EH (cell line): ENCODE data around the gene GRIK2.

Experiments used
- DNase-seq: peaks from one replicate; pipeline ENCODE4 v3.0.0-alpha.2; 2015; ENCODE audit warnings: low read depth

GRIK2 gene

GRCh38 chr6:101784094-101784493 is 390.6 kb downstream of the GRIK2 start:
- no peak for DNase-seq

DNA sequence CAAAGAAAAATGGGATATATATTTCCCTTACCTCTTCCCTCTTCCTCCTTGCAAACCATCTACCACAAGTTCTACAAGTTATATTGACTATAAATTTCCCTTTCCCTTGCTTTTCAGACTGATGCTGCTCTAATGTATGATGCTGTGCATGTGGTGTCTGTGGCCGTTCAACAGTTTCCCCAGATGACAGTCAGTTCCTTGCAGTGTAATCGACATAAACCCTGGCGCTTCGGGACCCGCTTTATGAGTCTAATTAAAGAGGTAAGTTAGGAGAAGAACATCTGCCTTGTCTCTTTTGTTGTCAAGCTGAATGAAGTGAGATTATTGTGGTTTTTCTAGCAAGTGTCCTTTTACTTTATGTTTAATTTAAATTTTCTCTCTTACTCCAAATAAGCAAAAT is 406.0 kb downstream of the GRIK2 start:
- DNase-seq, result no peak

GRCh38 chr6:101800598-101800997 is 407.1 kb downstream of the GRIK2 start:
- no peak for DNase-seq

- peak; percentile 57 for DNase-seq
Measured at GRCh38 chr6:101803136-101803535, 409.6 kb downstream of the GRIK2 start.

GRCh38 chr6:101806241-101806640 is 412.7 kb downstream of the GRIK2 start:
- DNase-seq, result peak; percentile 93

DNA sequence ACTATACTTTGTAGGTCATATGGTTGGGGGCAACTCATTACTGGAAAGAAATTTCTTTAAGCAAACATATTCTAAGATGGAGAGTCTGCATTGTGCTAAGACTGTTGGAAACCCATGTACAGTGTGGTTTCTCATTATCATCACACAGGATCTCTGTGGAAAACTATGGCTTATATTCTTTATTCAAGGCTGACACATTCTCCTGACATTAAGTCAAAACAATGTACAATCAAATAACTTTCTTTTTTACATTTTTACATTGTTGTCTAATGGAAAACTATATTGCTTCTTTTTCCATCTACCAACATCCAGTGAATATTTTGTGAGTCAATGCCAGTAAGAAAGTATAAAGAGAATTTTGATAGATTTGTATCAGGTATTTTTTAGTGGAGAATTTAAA is 417.6 kb downstream of the GRIK2 start:
- peak; percentile 13 for DNase-seq

DNA sequence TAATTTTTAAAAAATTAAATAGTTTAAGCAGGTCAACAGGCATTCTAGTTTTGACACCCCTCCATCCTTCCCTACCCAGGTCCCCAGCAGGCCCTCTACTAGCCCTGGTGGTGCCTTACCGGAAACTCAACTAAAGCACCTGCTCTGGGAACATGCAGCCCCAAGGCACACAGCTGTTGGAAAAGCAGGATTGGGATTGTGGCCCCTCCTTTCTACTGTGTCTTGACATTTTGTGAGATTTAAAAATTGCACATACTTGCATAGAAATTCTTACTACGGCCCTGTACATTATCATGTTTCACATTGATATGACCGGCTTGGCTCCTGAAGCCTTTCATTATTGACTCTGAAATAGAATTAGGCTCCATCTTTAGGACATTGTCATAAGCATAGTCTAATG is 423.2 kb downstream of the GRIK2 start:
- no peak for DNase-seq

- DNase-seq, result no peak
Measured at GRCh38 chr6:101818051-101818450, 424.5 kb downstream of the GRIK2 start.

DNA sequence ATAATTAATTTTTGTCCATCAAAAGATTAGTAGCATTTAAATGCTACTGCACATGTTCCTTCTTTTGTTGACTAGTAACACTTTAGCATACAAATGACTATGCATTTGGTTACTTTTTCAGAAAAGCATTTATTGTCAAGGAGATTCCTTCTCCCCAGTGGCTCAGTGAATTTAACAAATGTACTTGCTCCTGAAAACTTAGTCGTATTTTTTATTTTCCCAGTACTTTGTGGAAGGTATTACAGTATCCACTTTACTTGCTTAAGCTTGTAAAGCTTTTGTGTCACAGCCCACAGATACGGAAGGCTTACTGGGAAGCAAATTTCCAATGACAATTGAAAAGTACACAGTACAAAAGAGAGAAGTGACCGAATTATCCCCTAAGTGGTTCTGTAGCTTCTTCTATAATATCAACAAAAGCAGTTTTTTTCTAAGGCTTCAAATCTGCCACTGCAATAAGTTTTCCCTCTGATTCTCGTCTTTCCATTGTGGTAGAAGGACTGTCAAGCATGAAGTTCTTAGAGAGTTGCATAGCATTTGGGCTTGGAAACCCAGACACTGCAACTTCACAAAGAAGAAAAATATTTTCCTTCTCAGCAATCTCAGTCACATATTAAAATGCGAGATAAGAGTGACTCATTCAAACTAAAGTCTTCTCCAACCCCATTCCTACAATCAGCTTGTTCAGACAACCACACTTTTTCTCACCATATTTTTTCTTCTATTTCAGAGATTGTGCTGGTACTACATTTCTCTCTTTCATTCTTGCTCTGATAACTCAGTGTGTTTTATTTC is 431.2 kb downstream of the GRIK2 start:
- peak; percentile 57 for DNase-seq

DNA sequence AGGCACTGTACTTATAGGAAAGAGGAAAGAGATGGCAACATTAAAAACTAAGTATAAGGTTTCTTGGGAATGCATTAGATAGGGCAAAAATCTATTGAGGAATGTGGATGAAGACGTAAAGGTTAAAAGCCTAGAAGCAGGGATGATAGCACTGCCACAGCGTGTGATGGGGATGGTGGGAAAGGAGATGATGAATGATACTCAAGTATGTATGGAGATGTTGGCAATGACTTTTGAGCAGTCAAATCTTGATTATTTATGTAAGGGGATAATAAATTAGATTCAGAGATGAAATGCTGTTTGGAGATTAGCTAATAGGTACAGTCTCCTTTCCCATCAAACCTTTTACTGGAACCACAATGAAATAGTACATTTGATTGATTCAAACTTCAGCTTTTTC is 432.8 kb downstream of the GRIK2 start:
- DNase-seq, result no peak

- DNase-seq, result no peak
Measured at GRCh38 chr6:101826678-101827077, 433.2 kb downstream of the GRIK2 start.

- peak; percentile 79 for DNase-seq
Measured at GRCh38 chr6:101830501-101831031, 437.1 kb downstream of the GRIK2 start.

- DNase-seq, result no peak
Measured at GRCh38 chr6:101832371-101832770, 438.9 kb downstream of the GRIK2 start.

DNA sequence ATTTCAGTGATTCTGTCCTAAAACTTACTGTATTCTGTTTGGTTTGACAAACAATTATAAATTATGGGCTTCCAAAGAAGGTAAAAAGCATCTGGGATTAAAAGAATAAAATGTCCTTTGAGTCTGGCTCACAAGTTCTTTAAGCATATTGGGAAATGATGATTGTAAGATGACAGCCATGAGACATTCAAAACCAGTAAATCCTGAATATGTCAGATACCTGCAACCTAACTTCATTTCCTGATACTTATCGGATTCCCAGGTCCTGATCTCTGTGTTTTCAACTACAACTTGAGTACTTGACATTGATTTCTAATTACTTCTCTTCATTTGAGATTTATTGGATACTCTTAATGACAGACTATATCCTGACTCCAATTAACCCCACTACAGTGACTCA is 446.6 kb downstream of the GRIK2 start:
- DNase-seq, result no peak

DNA sequence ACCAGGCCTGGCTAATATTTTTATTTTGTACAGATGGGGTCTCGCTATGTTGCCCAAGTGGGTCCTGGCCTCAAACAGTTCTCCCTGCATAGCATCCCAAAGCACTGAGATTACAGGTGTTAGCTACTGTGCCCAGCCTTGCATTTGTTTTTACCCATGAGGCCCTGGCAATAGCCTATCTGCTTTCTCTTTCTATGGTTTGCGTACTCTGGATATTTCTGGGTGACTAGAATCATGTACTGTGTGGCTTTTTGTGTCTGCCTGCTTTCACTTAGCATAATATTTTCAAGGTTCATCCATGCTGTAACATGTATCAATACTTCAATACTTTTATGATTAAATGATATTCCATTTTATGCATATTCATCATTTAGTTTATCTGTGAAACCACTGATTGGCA is 451.7 kb downstream of the GRIK2 start:
- DNase-seq, result no peak

DNA sequence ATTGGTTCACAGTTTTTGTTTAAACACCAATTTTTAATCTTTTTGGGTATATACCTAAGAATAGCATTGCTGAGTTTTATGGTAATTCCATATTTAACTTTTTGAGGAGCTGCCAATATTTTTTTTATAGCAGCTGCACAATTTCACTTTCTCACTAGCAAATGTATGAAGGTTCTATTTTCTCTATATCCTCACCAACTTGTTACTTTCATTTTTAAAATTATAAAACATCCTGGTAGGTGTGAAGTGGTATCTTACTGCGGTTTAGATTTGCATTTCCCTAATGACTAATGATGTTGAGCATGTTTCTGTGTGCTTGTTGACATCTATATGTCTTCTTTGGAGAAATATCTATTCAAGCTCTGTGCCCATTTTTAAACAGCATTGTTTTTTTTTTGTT is 452.1 kb downstream of the GRIK2 start:
- DNase-seq, result no peak

DNA sequence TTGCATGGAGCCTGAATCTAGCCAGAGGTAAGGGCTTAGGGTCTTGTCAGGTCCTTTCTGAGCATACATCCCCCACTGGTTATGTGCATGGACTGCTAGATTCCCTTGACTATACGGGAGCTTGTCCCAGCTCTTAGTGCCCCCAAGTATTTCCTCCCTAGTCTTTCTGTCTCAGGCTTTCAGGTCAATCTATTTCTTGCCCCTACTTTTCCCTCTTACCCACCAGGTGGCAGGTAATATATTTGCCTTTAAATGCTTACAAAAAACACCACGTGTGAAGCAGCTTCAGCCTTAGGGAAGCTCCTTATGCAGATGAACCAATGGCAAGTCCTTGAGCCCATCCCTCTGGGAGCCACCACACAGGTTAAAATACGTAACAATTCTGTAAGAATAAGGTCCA is 454.2 kb downstream of the GRIK2 start:
- DNase-seq, result no peak

- peak; percentile 3 for DNase-seq
Measured at GRCh38 chr6:101851911-101852310, 458.4 kb downstream of the GRIK2 start.

DNA sequence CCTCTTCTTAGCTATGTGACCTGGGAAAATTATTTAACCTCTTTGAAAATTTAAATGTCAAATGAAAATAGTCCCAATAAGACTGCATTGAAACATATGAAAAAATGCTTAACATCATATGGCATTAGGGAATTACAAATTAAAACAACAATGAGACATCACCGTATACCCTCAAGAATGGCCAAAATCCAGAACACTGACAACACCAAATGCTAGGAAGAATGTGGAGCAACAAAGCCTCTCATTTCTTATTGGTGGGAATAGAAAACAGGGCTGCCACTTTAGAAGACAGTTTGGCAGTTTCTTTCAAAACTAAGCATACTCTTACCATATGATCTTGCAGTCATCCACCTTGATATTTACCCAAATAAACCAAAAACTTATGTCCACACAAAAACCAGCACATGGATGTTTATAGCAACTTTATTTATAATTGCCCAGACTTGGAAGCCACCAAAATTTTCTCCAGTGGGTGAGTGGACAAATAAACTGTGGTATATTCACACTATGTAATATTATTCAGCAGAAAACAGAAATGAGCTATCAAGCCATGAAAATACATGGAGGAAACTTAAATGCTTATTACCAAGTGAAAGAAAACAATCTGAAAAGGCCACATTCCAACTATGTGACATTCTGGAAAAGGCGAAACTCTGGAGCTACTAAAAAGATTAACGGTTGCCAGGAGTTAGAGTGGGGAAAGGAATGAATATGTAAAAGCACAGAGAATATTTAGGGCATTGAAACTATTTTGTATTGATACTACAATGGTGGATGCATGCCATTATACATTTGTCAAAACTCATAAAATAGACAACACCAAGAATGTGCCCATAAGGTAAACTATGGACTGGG is 459.9 kb downstream of the GRIK2 start:
- DNase-seq, result peak; percentile 18

DNA sequence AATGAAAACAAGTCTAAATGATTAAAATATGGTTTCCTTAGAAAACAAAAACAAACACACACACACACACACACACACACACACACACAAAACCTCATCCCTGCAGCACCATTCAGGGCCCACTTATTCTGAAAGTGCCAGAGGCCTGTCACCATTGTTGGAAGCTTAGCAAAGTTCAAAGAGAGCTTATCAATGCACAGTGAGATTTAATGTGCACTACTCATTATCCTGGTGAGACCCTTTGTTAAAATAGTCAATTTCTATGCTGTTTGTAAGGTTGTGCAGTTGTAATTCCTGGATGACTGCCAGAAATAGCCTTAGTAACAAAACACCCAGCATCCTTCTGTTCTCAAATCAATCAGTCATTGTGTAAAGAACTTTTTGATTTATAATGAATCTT is 482.9 kb downstream of the GRIK2 start:
- no peak for DNase-seq

DNA sequence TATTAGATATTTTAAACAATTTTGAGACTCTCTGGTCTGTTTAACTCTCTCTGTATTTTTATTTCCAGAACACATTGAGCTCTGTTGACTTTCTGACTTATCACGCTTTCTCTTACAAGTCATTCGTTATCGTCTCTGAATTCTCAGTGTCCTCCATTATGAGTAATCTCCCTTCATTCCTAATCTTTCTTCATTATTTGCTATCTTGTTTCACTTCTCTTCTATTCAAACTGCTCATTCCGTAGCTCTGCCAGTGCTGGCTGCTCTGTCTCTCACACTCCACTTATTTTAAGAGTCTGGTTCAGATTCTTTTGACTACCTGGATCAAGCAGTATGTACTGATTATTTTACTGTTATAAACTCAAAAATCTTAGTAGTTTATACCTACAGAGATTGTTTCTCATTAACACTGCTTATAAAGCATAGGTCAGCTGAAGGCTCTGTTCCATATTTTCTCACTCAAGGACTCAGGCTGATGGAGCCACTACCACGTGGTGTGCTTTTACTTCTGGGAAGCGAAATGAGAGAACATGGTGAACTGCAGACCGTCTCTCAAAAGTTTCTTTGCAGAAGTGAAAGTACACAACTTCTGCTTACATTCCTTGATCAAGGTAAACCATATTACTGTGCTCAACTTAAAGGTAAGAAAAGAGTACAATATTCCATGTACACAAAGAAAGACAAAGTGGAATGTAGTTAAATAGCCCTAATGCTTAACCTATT is 485.2 kb downstream of the GRIK2 start:
- no peak for DNase-seq

- no peak for DNase-seq
Measured at GRCh38 chr6:101879782-101880181, 486.3 kb downstream of the GRIK2 start.
